ENCODE results near the gene FGF6. TPM values are rescaled to one million over a fixed set of nuclear protein-coding genes. Genes with fewer than 3 reads are reported as not detected.

The FGF6 gene
- total and polyA plus RNA-seq, 9 of the 15 experiments (the other 6 are each of a cell fraction or from before 2014, with no cell fraction given) = 0.14 TPM; not detected in 8

GRCh38 chr12:4417936-4418335 is 27.7 kb downstream of the FGF6 start:
- no peaks in the 10 kb centered on the region for H4K20me1 ChIP-seq (replicated peaks; ENCODE audit: control insufficient read depth, insufficient read depth, low read length)
- H2AFZ ChIP-seq (ENCODE audit: low read depth, low read length) = no peak overlapping the region
- BruUV-seq (replicated peaks) = no TSS peak
- 3% methylated on average over 5 of the region's 5 CpGs for WGBS (ENCODE audit: insufficient coverage, low coverage, missing lambda C conversion rate)
- H3K4me1 ChIP-seq (replicated peaks in 1 of 2; ENCODE audit: control insufficient read depth in 2 of 2, insufficient read depth in 2 of 2, low read length in 2 of 2) = peaks cover 0 to 4% of the 10 kb centered on the region in 2 experiments; a peak in 2 of 5 replicates
- CTCF ChIA-PET (ENCODE audit: low intra/inter-chr PET ratio) = no interaction called here
- no peaks in the 10 kb centered on the region for H3K79me2 ChIP-seq (ENCODE audit: control insufficient read depth, insufficient read depth, low read length)
- FAIRE-seq (no peak), ATAC-seq (no peak), DNase-seq (ENCODE audit: extremely low read depth in 1 of 4, low spot score in 3 of 4) (no peak)
- intact Hi-C loops (cut with micrococcal nuclease) (no loop called here), in situ Hi-C loops (cut with MboI) (no loop called here)
- TF ChIP-seq TCF7L2 (IDR thresholded peaks at IDR 0.05; ENCODE audit: low read depth, low read length) = no peak
- TF ChIP-seq, protein P1, sequence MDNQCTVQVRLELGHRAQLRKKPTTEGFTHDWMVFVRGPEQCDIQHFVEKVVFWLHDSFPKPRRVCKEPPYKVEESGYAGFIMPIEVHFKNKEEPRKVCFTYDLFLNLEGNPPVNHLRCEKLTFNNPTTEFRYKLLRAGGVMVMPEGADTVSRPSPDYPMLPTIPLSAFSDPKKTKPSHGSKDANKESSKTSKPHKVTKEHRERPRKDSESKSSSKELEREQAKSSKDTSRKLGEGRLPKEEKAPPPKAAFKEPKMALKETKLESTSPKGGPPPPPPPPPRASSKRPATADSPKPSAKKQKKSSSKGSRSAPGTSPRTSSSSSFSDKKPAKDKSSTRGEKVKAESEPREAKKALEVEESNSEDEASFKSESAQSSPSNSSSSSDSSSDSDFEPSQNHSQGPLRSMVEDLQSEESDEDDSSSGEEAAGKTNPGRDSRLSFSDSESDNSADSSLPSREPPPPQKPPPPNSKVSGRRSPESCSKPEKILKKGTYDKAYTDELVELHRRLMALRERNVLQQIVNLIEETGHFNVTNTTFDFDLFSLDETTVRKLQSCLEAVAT (IDR thresholded peaks at IDR 0.05) = no peak
- no peak for TF ChIP-seq ZNF717 (CRISPR knock-in tag; IDR thresholded peaks at IDR 0.05)
- no peak for TF ChIP-seq ZEB2 (IDR thresholded peaks at IDR 0.05)
- TF ChIP-seq ZNF551 (CRISPR knock-in tag; IDR thresholded peaks at IDR 0.05) = no peak
- TF ChIP-seq DNMT1 (IDR thresholded peaks at IDR 0.05) = no peak
- TF ChIP-seq NUFIP1 (IDR thresholded peaks at IDR 0.05; ENCODE audit: partially characterized antibody) = no peak
- TF ChIP-seq VEZF1 (CRISPR knock-in tag; IDR thresholded peaks at IDR 0.05) = no peak
- no peak for TF ChIP-seq NKRF (IDR thresholded peaks at IDR 0.05; ENCODE audit: borderline replicate concordance)
- TF ChIP-seq TEAD2 (tag; IDR thresholded peaks at IDR 0.05) = no peak
- TF ChIP-seq MTA3 (IDR thresholded peaks at IDR 0.05; ENCODE audit: borderline replicate concordance) = no peak
- no peak for TF ChIP-seq ESRRB (CRISPR knock-in tag; IDR thresholded peaks at IDR 0.05; ENCODE audit: borderline replicate concordance)
- TF ChIP-seq DPF2 (IDR thresholded peaks at IDR 0.05) = no peak
- TF ChIP-seq, protein P2, sequence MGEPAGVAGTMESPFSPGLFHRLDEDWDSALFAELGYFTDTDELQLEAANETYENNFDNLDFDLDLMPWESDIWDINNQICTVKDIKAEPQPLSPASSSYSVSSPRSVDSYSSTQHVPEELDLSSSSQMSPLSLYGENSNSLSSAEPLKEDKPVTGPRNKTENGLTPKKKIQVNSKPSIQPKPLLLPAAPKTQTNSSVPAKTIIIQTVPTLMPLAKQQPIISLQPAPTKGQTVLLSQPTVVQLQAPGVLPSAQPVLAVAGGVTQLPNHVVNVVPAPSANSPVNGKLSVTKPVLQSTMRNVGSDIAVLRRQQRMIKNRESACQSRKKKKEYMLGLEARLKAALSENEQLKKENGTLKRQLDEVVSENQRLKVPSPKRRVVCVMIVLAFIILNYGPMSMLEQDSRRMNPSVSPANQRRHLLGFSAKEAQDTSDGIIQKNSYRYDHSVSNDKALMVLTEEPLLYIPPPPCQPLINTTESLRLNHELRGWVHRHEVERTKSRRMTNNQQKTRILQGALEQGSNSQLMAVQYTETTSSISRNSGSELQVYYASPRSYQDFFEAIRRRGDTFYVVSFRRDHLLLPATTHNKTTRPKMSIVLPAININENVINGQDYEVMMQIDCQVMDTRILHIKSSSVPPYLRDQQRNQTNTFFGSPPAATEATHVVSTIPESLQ (CRISPR knock-in tag; IDR thresholded peaks at IDR 0.05) = no peak
- TF ChIP-seq, protein P3, sequence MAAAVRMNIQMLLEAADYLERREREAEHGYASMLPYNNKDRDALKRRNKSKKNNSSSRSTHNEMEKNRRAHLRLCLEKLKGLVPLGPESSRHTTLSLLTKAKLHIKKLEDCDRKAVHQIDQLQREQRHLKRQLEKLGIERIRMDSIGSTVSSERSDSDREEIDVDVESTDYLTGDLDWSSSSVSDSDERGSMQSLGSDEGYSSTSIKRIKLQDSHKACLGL (CRISPR knock-in tag; IDR thresholded peaks at IDR 0.05; ENCODE audit: borderline replicate concordance, poor library complexity, severe bottlenecking) = no peak
- no peak for TF ChIP-seq ILF3 (IDR thresholded peaks at IDR 0.05; ENCODE audit: borderline replicate concordance)
- H3K27ac ChIP-seq (ENCODE audit: extremely low read depth, low read depth, low read length) = no peak overlapping the region
- H3K4me3 ChIP-seq = no peak overlapping the region
- no peaks in the 10 kb centered on the region for H3K9me1 ChIP-seq (ENCODE audit: control insufficient read depth, insufficient read depth, low read length)
- no peak overlapping the region for H3K9ac ChIP-seq (ENCODE audit: insufficient read depth in 1 of 2, low read depth in 2 of 2, low read length in 2 of 2)
- no peaks in the 10 kb centered on the region for H3K36me3 ChIP-seq (ENCODE audit: control insufficient read depth, insufficient read depth, low read length)
- POLR2A ChIA-PET = interaction anchor here (0.7 kb wide), 1 partner anchor 151 kb away, joined by 5 read pairs; no protein-coding TSS in a partner anchor
- peaks cover 7 to 38% of the 10 kb centered on the region in 2 experiments; a peak in 4 of 5 replicates for H3K27me3 ChIP-seq (ENCODE audit: control insufficient read depth in 2 of 2, insufficient read depth in 2 of 2, low read length in 2 of 2)
- H3K4me2 ChIP-seq (ENCODE audit: insufficient read depth, low read length) = no peak overlapping the region
- no peaks in the 10 kb centered on the region for H3K9me3 ChIP-seq (replicated peaks; ENCODE audit: control insufficient read depth, insufficient read depth, low read depth, low read length)
